Measurements from ENCODE around the gene TTC19.

The TTC19 gene

GRCh38 chr17:15966183-15966878 lies 33.3 kb upstream of the TTC19 start:
- peak overlapping the region; percentile 69 to 80 for H2BK12ac ChIP-seq (ENCODE audit: low read length in 2 of 2)
- H3K27me3 ChIP-seq (ENCODE audit: control insufficient read depth in 1 of 2, insufficient read depth in 1 of 2, low read length in 2 of 2): no peaks in the 10 kb centered on the region
- H3K4me2 ChIP-seq (ENCODE audit: low read length, poor library complexity, severe bottlenecking): peak overlapping the region; percentile 41
- peak overlapping the region; percentile 44 for H2BK15ac ChIP-seq (ENCODE audit: low read depth, poor library complexity, severe bottlenecking)
- H3K4me1 ChIP-seq (ENCODE audit: control insufficient read depth, insufficient read depth, low read depth, low read length): peaks cover 32% of the 10 kb centered on the region
- peak overlapping the region; percentile 67 for H2AFZ ChIP-seq (ENCODE audit: low read depth, low read length)
- peak overlapping the region; percentile 25 for H2BK5ac ChIP-seq (ENCODE audit: low read depth, low read length, poor library complexity, severe bottlenecking)
- peak overlapping the region; percentile 86 to 93 for H3K18ac ChIP-seq (ENCODE audit: low read depth in 1 of 2, low read length in 2 of 2)
- peak overlapping the region; percentile 38 for H2AK5ac ChIP-seq (ENCODE audit: low read length, severe bottlenecking)
- H3K14ac ChIP-seq (ENCODE audit: low read length in 2 of 2): peak overlapping the region in 1 of 2 experiments; percentile 75
- peaks cover 22% of the 10 kb centered on the region for H3K79me1 ChIP-seq (replicated peaks; ENCODE audit: low read length, poor library complexity, severe bottlenecking)
- WGBS: 17% methylated on average over 12 of the region's 13 CpGs
- peak overlapping the region; percentile 97 for H4K8ac ChIP-seq (ENCODE audit: low read length)
- peak; percentile 71 for DNase-seq
- H3K36me3 ChIP-seq (ENCODE audit: control insufficient read depth in 1 of 2, insufficient read depth in 2 of 2, low read depth in 1 of 2, low read length in 2 of 2): peaks cover 0 to 3% of the 10 kb centered on the region in 2 experiments
- H4K91ac ChIP-seq (ENCODE audit: low read length): peak overlapping the region; percentile 99
- H3K4ac ChIP-seq (ENCODE audit: low read depth in 1 of 2, low read length in 2 of 2): peak overlapping the region; percentile 81 to 88
- H3K4me3 ChIP-seq (ENCODE audit: insufficient read depth in 1 of 2, low read depth in 1 of 2, low read length in 2 of 2): no peak overlapping the region
- peak overlapping the region; percentile 64 for H2BK120ac ChIP-seq (ENCODE audit: low read depth, low read length)
- H3K23ac ChIP-seq (ENCODE audit: low read length in 2 of 2): no peak overlapping the region
- no peak overlapping the region for H3K9ac ChIP-seq (ENCODE audit: low read length)
- H3K27ac ChIP-seq (ENCODE audit: low read length, poor library complexity, severe bottlenecking): peak overlapping the region; percentile 88
- no peaks in the 10 kb centered on the region for H3K9me3 ChIP-seq (ENCODE audit: control insufficient read depth, low read length)

- WGBS: 19% methylated on average over 11 of the region's 11 CpGs
Measured at GRCh38 chr17:15966879-15967248, 32.8 kb upstream of the TTC19 start.

GRCh38 chr17:15967706-15968399 lies 31.8 kb upstream of the TTC19 start:
- DNase-seq: no peak
- 93% methylated on average over 11 of the region's 11 CpGs for WGBS
- H2BK5ac ChIP-seq (ENCODE audit: low read depth, low read length, poor library complexity, severe bottlenecking): no peak overlapping the region
- no peak overlapping the region for H2BK15ac ChIP-seq (ENCODE audit: low read depth, poor library complexity, severe bottlenecking)
- no peak overlapping the region for H2BK120ac ChIP-seq (ENCODE audit: low read depth, low read length)
- H3K9ac ChIP-seq (ENCODE audit: low read length): no peak overlapping the region
- H3K4me3 ChIP-seq (ENCODE audit: insufficient read depth in 1 of 2, low read depth in 1 of 2, low read length in 2 of 2): no peak overlapping the region
- H4K91ac ChIP-seq (ENCODE audit: low read length): no peak overlapping the region
- H3K4me1 ChIP-seq (ENCODE audit: control insufficient read depth, insufficient read depth, low read depth, low read length): peaks cover 32% of the 10 kb centered on the region
- H3K27me3 ChIP-seq (ENCODE audit: control insufficient read depth in 1 of 2, insufficient read depth in 1 of 2, low read length in 2 of 2): no peaks in the 10 kb centered on the region
- peak overlapping the region in 1 of 2 experiments; percentile 1 for H3K18ac ChIP-seq (ENCODE audit: low read depth in 1 of 2, low read length in 2 of 2)
- peaks cover 29% of the 10 kb centered on the region for H3K79me1 ChIP-seq (replicated peaks; ENCODE audit: low read length, poor library complexity, severe bottlenecking)
- H3K9me3 ChIP-seq (ENCODE audit: control insufficient read depth, low read length): no peaks in the 10 kb centered on the region
- no peak overlapping the region for H3K4me2 ChIP-seq (ENCODE audit: low read length, poor library complexity, severe bottlenecking)
- peak overlapping the region in 1 of 2 experiments; percentile 9 for H2BK12ac ChIP-seq (ENCODE audit: low read length in 2 of 2)
- no peak overlapping the region for H2AFZ ChIP-seq (ENCODE audit: low read depth, low read length)
- no peak overlapping the region for H3K23ac ChIP-seq (ENCODE audit: low read length in 2 of 2)
- peaks cover 0 to 3% of the 10 kb centered on the region in 2 experiments for H3K36me3 ChIP-seq (ENCODE audit: control insufficient read depth in 1 of 2, insufficient read depth in 2 of 2, low read depth in 1 of 2, low read length in 2 of 2)
- no peak overlapping the region for H4K8ac ChIP-seq (ENCODE audit: low read length)
- H2AK5ac ChIP-seq (ENCODE audit: low read length, severe bottlenecking): peak overlapping the region; percentile 40
- H3K14ac ChIP-seq (ENCODE audit: low read length in 2 of 2): peak overlapping the region in 1 of 2 experiments; percentile 14
- peak overlapping the region in 1 of 2 experiments; percentile 0 for H3K4ac ChIP-seq (ENCODE audit: low read depth in 1 of 2, low read length in 2 of 2)
- H3K27ac ChIP-seq (ENCODE audit: low read length, poor library complexity, severe bottlenecking): peak overlapping the region; percentile 88

More at GRCh38 chr17:15966879-15967248, 32.8 kb upstream of the TTC19 start:
- H3K27ac ChIP-seq (ENCODE audit: low read length, poor library complexity, severe bottlenecking): peak overlapping the region; percentile 88
- peak overlapping the region; percentile 99 for H4K91ac ChIP-seq (ENCODE audit: low read length)
- peak overlapping the region; percentile 44 for H2BK15ac ChIP-seq (ENCODE audit: low read depth, poor library complexity, severe bottlenecking)
- no peak overlapping the region for H2AK5ac ChIP-seq (ENCODE audit: low read length, severe bottlenecking)
- peaks cover 24% of the 10 kb centered on the region for H3K79me1 ChIP-seq (replicated peaks; ENCODE audit: low read length, poor library complexity, severe bottlenecking)
- H3K14ac ChIP-seq (ENCODE audit: low read length in 2 of 2): peak overlapping the region in 1 of 2 experiments; percentile 75
- peaks cover 32% of the 10 kb centered on the region for H3K4me1 ChIP-seq (ENCODE audit: control insufficient read depth, insufficient read depth, low read depth, low read length)
- H3K4me3 ChIP-seq (ENCODE audit: insufficient read depth in 1 of 2, low read depth in 1 of 2, low read length in 2 of 2): no peak overlapping the region
- peak overlapping the region; percentile 50 for H2BK120ac ChIP-seq (ENCODE audit: low read depth, low read length)
- no peak for DNase-seq
- H3K18ac ChIP-seq (ENCODE audit: low read depth in 1 of 2, low read length in 2 of 2): peak overlapping the region; percentile 86 to 93
- H3K36me3 ChIP-seq (ENCODE audit: control insufficient read depth in 1 of 2, insufficient read depth in 2 of 2, low read depth in 1 of 2, low read length in 2 of 2): peaks cover 0 to 3% of the 10 kb centered on the region in 2 experiments
- peak overlapping the region; percentile 59 for H2AFZ ChIP-seq (ENCODE audit: low read depth, low read length)
- H3K9me3 ChIP-seq (ENCODE audit: control insufficient read depth, low read length): no peaks in the 10 kb centered on the region
- no peak overlapping the region for H3K23ac ChIP-seq (ENCODE audit: low read length in 2 of 2)
- H3K9ac ChIP-seq (ENCODE audit: low read length): no peak overlapping the region
- H2BK5ac ChIP-seq (ENCODE audit: low read depth, low read length, poor library complexity, severe bottlenecking): no peak overlapping the region
- H3K4me2 ChIP-seq (ENCODE audit: low read length, poor library complexity, severe bottlenecking): peak overlapping the region; percentile 41
- H3K4ac ChIP-seq (ENCODE audit: low read depth in 1 of 2, low read length in 2 of 2): peak overlapping the region; percentile 42 to 88
- H2BK12ac ChIP-seq (ENCODE audit: low read length in 2 of 2): peak overlapping the region; percentile 69 to 80
- no peaks in the 10 kb centered on the region for H3K27me3 ChIP-seq (ENCODE audit: control insufficient read depth in 1 of 2, insufficient read depth in 1 of 2, low read length in 2 of 2)
- peak overlapping the region; percentile 97 for H4K8ac ChIP-seq (ENCODE audit: low read length)

DNA sequence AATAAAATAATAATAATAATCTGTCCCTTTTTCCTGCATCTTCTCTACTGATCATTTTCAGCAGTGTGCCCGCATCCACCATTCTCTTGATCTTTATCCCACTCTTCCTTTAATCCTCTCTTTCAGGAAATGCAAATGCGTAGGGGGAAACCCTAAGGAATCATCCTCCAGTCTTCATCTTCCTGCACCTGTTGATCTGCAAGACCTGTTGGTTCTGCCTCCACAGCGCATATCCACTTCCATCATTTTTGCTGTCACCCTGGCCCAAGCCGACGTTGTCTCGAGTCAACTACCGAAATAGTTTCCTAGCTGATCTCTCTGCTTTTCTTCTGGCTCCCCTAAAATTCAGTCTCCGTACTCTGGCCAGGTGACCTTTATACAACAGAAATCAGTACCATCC lies 30.2 kb upstream of the TTC19 start:
- no peak for DNase-seq
- no peaks in the 10 kb centered on the region for H3K27me3 ChIP-seq (ENCODE audit: control insufficient read depth in 1 of 2, insufficient read depth in 1 of 2, low read length in 2 of 2)
- H2BK5ac ChIP-seq (ENCODE audit: low read depth, low read length, poor library complexity, severe bottlenecking): no peak overlapping the region
- no peak overlapping the region for H3K23ac ChIP-seq (ENCODE audit: low read length in 2 of 2)
- no peak overlapping the region for H2BK15ac ChIP-seq (ENCODE audit: low read depth, poor library complexity, severe bottlenecking)
- no peak overlapping the region for H2AFZ ChIP-seq (ENCODE audit: low read depth, low read length)
- peaks cover 28% of the 10 kb centered on the region for H3K4me1 ChIP-seq (ENCODE audit: control insufficient read depth, insufficient read depth, low read depth, low read length)
- no peaks in the 10 kb centered on the region for H3K9me3 ChIP-seq (ENCODE audit: control insufficient read depth, low read length)
- H3K9ac ChIP-seq (ENCODE audit: low read length): no peak overlapping the region
- H3K27ac ChIP-seq (ENCODE audit: low read length, poor library complexity, severe bottlenecking): no peak overlapping the region
- no peak overlapping the region for H3K4me3 ChIP-seq (ENCODE audit: insufficient read depth in 1 of 2, low read depth in 1 of 2, low read length in 2 of 2)
- no peak overlapping the region for H3K4me2 ChIP-seq (ENCODE audit: low read length, poor library complexity, severe bottlenecking)
- peaks cover 0 to 3% of the 10 kb centered on the region in 2 experiments for H3K36me3 ChIP-seq (ENCODE audit: control insufficient read depth in 1 of 2, insufficient read depth in 2 of 2, low read depth in 1 of 2, low read length in 2 of 2)
- H4K8ac ChIP-seq (ENCODE audit: low read length): no peak overlapping the region
- H3K14ac ChIP-seq (ENCODE audit: low read length in 2 of 2): no peak overlapping the region
- H3K4ac ChIP-seq (ENCODE audit: low read depth in 1 of 2, low read length in 2 of 2): no peak overlapping the region
- no peak overlapping the region for H3K18ac ChIP-seq (ENCODE audit: low read depth in 1 of 2, low read length in 2 of 2)
- no peak overlapping the region for H2BK12ac ChIP-seq (ENCODE audit: low read length in 2 of 2)
- no peak overlapping the region for H2AK5ac ChIP-seq (ENCODE audit: low read length, severe bottlenecking)
- peaks cover 32% of the 10 kb centered on the region for H3K79me1 ChIP-seq (replicated peaks; ENCODE audit: low read length, poor library complexity, severe bottlenecking)
- no peak overlapping the region for H4K91ac ChIP-seq (ENCODE audit: low read length)
- 98% methylated on average over 8 of the region's 8 CpGs for WGBS
- H2BK120ac ChIP-seq (ENCODE audit: low read depth, low read length): no peak overlapping the region

Measured in mesenchymal stem cell (in vitro differentiated cells and primary cell).